Measurements from ENCODE around the gene GABBR2. TPM values are rescaled to one million over a fixed set of nuclear protein-coding genes. Genes with fewer than 3 reads are reported as not detected.

The GABBR2 gene
- total RNA-seq, 1 donor from 2014 or later, result not detected

GRCh38 chr9:98425079-98425478, 283.7 kb downstream of the GABBR2 start:
- Mint-ChIP-seq H3K27me3 (ENCODE audit: unreplicated experiment) (no peaks in the 10 kb centered on the region), H3K4me1 (ENCODE audit: unreplicated experiment) (no peaks in the 10 kb centered on the region), H3K27ac (ENCODE audit: unreplicated experiment) (no peak overlapping the region), H3K36me3 (ENCODE audit: unreplicated experiment) (no peaks in the 10 kb centered on the region), H3K9me3 (ENCODE audit: unreplicated experiment) (no peaks in the 10 kb centered on the region), H3K4me3 (ENCODE audit: unreplicated experiment) (no peak overlapping the region)
- no peak for TF ChIP-seq CTCF (IDR thresholded peaks at IDR 0.05)
- no peak for DNase-seq (ENCODE audit: extremely low spot score, unreplicated experiment)

GRCh38 chr9:98419260-98419603, 289.5 kb downstream of the GABBR2 start:
- no peak for TF ChIP-seq CTCF (IDR thresholded peaks at IDR 0.05)
- H3K27ac Mint-ChIP-seq (ENCODE audit: unreplicated experiment), result no peak overlapping the region
- H3K36me3 Mint-ChIP-seq (ENCODE audit: unreplicated experiment), result no peaks in the 10 kb centered on the region
- no peaks in the 10 kb centered on the region for H3K4me1 Mint-ChIP-seq (ENCODE audit: unreplicated experiment)
- H3K27me3 Mint-ChIP-seq (ENCODE audit: unreplicated experiment), result peaks cover 20% of the 10 kb centered on the region
- peaks cover 10% of the 10 kb centered on the region for H3K9me3 Mint-ChIP-seq (ENCODE audit: unreplicated experiment)
- H3K4me3 Mint-ChIP-seq (ENCODE audit: unreplicated experiment), result no peak overlapping the region
- DNase-seq (ENCODE audit: extremely low spot score, unreplicated experiment), result no peak

- peaks cover 10% of the 10 kb centered on the region for H3K9me3 Mint-ChIP-seq (ENCODE audit: unreplicated experiment)
Measured at GRCh38 chr9:98418578-98419259, 290.0 kb downstream of the GABBR2 start.

GRCh38 chr9:98416294-98417248, 292.2 kb downstream of the GABBR2 start:
- DNase-seq (ENCODE audit: extremely low spot score, unreplicated experiment), result no peak
- Mint-ChIP-seq H3K9me3 (ENCODE audit: unreplicated experiment) (peaks cover 10% of the 10 kb centered on the region), H3K36me3 (ENCODE audit: unreplicated experiment) (no peaks in the 10 kb centered on the region), H3K4me3 (ENCODE audit: unreplicated experiment) (no peak overlapping the region), H3K27me3 (ENCODE audit: unreplicated experiment) (peaks cover 21% of the 10 kb centered on the region), H3K4me1 (ENCODE audit: unreplicated experiment) (no peaks in the 10 kb centered on the region), H3K27ac (ENCODE audit: unreplicated experiment) (no peak overlapping the region)
- TF ChIP-seq CTCF (IDR thresholded peaks at IDR 0.05), result no peak

More at GRCh38 chr9:98418578-98419259, 290.0 kb downstream of the GABBR2 start:
- Mint-ChIP-seq H3K4me1 (ENCODE audit: unreplicated experiment) (no peaks in the 10 kb centered on the region), H3K36me3 (ENCODE audit: unreplicated experiment) (no peaks in the 10 kb centered on the region), H3K27ac (ENCODE audit: unreplicated experiment) (no peak overlapping the region), H3K27me3 (ENCODE audit: unreplicated experiment) (peaks cover 20% of the 10 kb centered on the region), H3K4me3 (ENCODE audit: unreplicated experiment) (no peak overlapping the region)
- TF ChIP-seq CTCF (IDR thresholded peaks at IDR 0.05), result no peak
- no peak for DNase-seq (ENCODE audit: extremely low spot score, unreplicated experiment)

GRCh38 chr9:98415782-98416181, 293.0 kb downstream of the GABBR2 start:
- H3K4me1 Mint-ChIP-seq (ENCODE audit: unreplicated experiment), result no peaks in the 10 kb centered on the region
- H3K36me3 Mint-ChIP-seq (ENCODE audit: unreplicated experiment), result no peaks in the 10 kb centered on the region
- H3K27me3 Mint-ChIP-seq (ENCODE audit: unreplicated experiment), result peaks cover 21% of the 10 kb centered on the region
- H3K27ac Mint-ChIP-seq (ENCODE audit: unreplicated experiment), result no peak overlapping the region
- DNase-seq (ENCODE audit: extremely low spot score, unreplicated experiment), result no peak
- H3K9me3 Mint-ChIP-seq (ENCODE audit: unreplicated experiment), result peaks cover 10% of the 10 kb centered on the region
- no peak overlapping the region for H3K4me3 Mint-ChIP-seq (ENCODE audit: unreplicated experiment)
- no peak for TF ChIP-seq CTCF (IDR thresholded peaks at IDR 0.05)
